Peyer's patch (tissue), 4 donors: ENCODE measurements around the gene SLC27A2.

Experiments used
- CTCF ChIP-seq, 6 experiments: fragments of 450-650 bp in 4 of 6; fragments of 200-600 bp in 2 of 6; sonication (generic) in 1 of 6; IDR thresholded peaks; one replicate each; pipeline ENCODE4 v1.5.1; 2017 to 2019; ENCODE audit warnings: antibody characterized with exemption in 6 of 6, mild to moderate bottlenecking in 3 of 6, moderate library complexity in 1 of 6
- POLR2A ChIP-seq, 2 donors: fragments of 450-650 bp; IDR thresholded peaks; one replicate each; pipeline ENCODE4 v1.5.1; 2017; ENCODE audit warnings: antibody characterized with exemption in 2 of 2, mild to moderate bottlenecking in 2 of 2, moderate library complexity in 2 of 2

- TF ChIP-seq CTCF (IDR thresholded peaks at IDR 0.05): no peak
- TF ChIP-seq POLR2A (IDR thresholded peaks at IDR 0.05): no peak
These were observed 42.6 kb downstream of the SLC27A2 start for GRCh38 chr15:50224606-50225005.
